Bone marrow (tissue), 2 donors: ENCODE measurements around the gene CPLX1.
"Not testable (repeated sequence)": the region's sequence is repeated elsewhere in the genome, so short reads cannot be mapped to it uniquely, and the experiment has no call there.

Experiments used
- DNase-seq, 2 donors: peaks; one replicate each; lab custom pipeline; 2025; lab: John Stamatoyannopoulos, UW

The CPLX1 gene

DNA sequence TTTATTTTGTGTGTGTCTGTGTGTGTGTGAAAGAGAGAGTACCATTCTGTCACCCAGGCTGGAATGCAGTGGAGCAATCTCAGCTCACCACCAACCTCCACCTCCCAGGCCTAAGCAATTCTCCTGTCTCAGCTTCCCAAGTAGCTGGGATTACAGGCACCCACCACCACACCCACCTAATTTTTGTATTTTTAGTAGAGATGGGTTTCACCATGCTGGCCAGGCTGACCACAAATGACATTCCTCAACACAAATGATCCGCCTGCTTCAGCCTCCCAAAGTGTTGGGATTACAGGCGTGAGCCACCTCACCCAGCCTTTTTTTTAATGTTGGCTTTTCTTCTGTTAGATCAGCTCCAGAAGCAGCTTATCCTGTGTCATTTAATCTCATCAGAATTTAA lies 50.4 kb downstream of the CPLX1 start:
- DNase-seq, result not testable (repeated sequence)

DNA sequence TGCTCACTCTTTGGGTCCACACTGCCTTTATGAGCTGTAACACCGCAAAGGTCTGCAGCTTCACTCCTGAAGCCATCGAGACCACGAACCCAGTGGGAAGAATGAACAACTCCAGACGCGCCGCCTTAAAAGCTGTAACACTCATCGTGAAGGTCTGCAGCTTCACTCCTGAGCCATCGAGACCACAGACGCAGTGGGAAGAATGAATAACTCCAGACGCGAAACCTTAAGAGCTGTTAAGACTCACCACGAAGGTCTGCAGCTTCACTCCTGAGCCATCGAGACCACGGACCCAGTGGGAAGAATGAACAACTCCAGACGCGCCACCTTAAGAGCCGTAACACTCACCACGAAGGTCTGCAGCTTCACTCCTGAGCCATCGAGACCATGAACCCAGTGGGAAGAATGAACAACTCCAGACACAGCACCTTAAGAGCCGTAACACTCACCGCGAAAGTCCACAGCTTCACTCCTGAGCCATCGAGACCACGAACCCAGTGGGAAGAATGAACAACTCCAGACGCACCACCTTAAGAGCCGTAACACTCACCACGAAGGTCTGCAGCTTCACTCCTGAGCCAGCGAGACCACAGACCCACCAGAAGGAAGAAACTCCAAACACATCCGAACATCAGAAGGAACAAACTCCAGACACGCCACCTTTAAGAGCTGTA lies 51.4 kb downstream of the CPLX1 start:
- not testable (repeated sequence) for DNase-seq

DNA sequence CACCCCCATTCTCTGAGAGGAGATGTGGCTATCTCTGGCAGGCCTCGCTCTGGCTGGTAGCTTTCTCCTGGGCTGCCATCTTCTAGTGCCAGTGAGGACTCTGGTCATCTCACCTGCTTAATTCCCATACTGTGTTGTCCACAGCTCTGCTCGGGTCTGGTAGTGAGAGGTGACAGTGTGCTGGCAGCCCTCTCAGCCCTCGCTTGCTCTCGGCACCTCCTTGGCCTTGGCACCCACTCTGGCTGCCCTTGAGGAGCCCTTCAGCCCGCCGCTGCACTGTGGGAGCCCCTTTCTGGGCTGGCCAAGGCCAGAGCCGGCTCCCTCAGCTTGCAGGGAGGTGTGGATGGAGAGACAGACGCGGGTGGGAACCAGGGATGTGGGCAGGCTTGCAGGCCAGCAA lies 52.7 kb downstream of the CPLX1 start:
- DNase-seq, result no peak

DNA sequence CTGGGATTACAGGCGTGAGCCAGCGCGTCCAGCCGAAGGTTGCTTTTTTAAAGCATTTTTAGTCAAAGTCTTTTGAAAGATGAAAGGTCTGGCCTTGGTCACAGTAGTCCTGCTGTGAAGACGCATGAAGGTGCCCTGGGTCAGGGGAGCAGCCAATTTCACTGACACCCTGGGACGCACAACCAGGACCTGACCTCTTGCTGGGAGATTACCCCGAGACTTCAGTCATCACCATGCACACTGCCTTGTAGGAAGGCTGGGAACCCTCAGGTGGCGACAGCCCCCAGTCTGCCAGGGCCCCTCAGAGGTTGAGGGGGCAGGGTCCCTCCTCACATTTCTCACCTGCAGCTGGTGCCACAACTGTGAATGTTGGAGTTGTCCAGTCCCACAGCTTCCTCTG lies 53.2 kb downstream of the CPLX1 start:
- no peak for DNase-seq

DNA sequence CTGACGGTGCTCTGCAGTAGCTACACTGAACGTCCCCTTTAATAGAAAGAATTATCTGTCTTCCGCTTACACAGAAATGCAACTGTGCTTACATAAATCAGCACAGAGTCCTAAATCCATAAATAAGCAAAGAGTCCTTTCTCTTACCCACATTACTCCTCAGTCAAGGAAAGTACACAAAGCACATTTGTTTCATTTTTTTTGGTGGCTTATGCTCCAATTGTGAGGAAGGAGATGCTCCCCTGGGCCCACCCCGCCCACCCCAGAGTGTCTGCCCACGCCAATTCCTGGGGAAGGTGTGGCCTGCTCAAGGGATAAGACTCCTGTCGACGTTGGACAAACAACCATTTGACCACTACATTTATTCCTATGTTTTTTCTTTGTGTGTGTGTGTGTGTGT lies 53.8 kb downstream of the CPLX1 start:
- DNase-seq, result no peak

DNA sequence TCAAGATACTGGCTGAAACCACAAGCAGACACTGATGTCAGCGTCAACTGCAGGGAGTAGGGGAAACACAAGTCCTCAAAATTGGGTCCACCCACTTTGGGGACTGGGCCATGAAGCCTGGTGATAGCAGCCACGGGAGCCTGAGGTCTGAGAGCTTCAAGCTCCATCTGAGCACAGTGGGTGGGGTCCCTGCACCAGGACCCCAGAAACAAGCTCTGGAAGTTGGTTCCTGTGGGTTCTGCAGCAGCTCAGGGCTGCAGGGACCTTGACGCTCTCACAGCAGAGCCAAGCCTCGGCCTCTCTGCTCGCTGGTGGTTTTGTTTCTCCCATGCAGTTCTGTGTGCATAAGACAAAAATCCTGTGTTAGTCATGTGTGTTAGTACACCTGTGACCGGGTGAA lies 54.5 kb downstream of the CPLX1 start:
- DNase-seq, result no peak

DNA sequence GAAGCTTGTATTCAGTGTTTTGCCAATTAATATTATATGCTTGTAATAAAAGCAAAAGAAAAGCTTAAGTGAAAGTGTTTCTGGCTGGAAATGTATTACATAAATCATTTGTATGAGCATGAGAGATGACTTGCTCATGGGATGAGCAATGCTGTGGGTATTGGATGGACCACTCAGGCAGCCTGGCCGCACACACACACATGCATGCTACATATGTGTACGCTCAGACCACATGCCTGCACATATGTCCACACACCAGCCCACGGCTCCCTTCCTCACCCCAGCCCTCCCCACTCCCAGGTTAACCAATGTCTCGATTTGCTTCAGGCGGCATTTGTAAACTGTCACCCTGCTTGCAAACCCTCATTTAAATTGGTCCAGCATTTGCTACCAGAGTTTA lies 55.9 kb downstream of the CPLX1 start:
- DNase-seq, result no peak

DNA sequence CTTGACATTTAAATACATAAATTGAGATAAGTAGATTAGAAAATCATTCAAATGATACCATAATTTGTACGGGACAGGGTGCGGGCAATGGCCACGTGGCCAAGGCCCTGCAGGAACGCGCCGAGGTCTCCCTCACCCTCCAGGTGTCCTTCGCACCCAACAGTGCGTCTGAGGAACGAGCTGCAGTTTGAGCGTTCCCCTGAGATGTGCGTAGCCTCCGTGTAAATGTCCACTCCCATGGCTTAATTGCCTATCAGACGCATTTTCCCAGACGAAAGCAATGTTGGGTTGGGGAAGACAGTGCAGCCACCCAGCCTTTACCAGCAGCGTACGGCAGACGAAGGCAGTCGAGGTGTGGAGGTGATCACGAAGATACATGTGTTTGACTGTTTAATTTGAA lies 56.4 kb downstream of the CPLX1 start:
- DNase-seq, result no peak

DNA sequence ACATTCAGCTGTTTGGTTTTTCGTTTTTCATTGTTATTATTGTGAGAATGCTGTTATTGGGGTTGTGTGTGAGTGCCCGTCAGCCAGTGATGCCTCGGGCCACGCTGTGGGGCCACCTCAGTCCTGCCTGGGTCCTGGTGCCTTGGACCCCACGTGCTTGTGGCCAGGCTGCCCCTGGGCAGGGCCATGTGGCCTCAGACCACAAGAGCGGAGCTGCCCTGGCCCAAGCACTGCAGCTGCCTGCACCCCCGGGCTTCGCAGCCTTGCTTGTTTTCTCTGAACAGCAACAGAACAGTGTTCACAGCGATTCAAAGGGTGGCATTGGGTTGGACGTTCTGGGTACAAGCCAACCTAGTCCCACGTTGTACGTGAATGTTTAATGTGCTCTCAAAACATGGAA lies 56.9 kb downstream of the CPLX1 start:
- DNase-seq, result no peak

DNA sequence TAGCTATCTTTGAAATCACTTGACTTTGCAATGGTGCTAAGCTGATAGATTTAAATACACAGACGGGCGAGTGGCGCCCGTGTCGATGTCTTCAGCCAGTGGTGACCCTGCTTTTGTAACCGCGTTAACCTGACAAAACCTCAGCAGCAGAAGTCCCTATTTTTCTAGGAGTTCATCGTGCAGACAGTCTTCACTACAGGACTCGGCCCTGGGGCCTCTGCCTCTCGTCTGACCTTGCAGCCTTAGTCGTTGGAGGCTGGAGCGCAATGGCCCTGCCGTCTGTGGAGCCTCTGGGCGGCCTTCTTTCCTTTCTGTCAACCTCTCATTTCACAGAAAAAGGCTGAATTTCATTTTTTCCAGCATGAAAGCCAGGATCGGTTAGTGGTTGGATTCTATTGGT lies 57.9 kb downstream of the CPLX1 start:
- no peak for DNase-seq

DNA sequence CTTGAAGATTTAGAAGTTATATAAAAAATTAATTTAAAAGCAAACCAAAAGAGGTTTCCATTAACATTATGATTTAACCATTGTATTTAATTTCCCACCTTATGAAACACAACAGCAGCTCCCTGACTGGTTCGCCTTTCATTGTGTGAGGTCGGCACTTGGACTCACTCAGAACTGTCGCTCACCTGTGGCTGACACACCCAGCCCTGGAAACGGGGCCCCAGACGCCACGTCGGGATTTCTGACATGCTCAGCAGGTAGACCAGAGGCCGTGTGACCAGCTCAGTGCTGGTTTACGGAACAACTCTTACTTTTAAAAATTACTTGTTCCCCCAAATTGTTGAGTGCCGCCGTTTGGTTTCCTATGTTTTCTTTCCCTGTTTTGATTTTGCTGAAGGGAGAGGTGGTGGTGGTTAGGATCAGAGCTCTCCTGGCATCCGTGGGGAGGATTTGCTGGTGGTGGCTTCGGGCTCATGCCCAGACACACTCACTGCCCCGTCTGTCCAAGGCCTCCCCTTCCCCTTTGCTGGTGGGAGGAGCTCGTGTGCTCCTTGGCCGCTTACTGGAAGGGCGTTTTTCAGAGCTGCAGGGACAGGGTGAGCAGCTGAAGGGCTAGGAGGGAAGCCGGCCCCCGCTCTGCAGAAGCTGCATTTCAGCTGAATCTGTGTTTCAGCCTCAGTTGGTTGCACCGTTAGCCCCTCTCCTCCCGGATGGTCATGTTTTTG lies 59.2 kb downstream of the CPLX1 start:
- DNase-seq, result no peak

DNA sequence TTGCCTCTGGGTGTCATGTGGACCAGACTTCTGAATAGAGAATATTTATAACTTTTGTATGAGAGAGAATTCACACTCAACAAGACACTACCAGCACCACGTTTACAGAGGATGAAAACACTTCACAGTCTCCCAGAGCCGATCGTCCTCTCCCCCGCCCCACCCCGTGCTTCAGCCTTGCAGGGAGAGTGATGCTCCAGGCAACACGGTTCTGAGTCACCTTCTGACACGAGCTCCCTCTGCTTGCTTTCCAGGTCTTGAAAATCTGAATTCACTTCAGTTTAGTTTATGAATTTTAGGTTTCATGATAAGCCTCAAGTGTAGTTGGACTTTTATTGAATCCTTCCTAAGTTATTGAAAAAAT lies 59.8 kb downstream of the CPLX1 start:
- no peak for DNase-seq

DNA sequence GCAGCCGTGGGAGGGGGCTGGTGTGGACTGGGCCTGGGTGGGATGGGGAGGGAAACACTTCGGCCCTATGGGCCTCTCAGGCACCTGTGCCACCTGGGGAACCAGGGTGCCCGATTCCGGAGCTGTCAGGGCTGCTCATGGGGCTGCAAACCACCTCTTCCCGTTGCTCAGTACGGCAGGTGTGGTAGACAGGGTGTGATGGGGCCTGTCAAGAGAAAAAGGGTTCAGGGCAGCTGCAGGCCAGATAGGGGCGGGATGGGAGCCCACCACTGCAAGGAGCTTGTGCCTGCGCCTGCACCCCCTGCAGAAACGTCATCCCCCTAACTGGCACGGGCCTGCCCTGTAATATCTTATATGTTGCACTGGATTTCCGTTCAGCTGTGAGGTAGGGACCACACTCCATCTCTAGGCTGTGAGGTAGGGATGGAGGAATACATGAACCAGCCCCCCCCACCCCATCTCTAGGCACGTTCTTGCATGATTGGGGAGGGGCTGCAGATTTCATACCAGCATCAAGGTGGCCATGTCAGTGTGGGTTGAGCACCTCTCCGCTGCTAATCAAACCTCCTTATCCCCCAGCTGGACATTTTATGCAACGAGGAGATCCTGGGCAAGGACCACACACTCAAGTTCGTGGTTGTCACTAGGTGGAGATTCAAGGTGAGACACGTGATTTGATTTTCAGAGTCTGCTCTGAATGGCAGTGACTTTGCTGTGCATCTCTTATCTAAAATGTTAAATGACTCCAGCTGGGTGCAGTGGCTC lies 61.3 kb downstream of the CPLX1 start:
- no peak for DNase-seq

DNA sequence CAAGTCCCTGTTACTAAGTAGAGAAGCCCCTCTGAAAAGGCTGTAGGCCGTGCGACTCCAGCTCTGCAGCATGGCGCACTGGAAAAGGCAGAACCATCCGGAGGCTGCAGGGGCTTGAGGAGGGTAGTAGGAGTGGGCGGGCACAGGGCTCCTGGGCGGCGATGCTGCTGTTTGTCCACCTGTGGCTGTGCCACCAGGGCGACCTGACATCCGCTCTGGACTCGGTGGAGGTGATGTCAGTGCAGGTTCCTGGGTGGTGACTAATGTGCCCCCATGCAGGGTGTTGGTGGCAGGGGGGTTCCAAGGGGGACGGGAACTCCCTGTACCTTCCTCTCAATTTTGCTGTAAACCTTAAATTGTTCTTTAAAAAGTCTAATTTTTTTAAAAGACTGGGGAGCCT lies 62.0 kb downstream of the CPLX1 start:
- no peak for DNase-seq

DNA sequence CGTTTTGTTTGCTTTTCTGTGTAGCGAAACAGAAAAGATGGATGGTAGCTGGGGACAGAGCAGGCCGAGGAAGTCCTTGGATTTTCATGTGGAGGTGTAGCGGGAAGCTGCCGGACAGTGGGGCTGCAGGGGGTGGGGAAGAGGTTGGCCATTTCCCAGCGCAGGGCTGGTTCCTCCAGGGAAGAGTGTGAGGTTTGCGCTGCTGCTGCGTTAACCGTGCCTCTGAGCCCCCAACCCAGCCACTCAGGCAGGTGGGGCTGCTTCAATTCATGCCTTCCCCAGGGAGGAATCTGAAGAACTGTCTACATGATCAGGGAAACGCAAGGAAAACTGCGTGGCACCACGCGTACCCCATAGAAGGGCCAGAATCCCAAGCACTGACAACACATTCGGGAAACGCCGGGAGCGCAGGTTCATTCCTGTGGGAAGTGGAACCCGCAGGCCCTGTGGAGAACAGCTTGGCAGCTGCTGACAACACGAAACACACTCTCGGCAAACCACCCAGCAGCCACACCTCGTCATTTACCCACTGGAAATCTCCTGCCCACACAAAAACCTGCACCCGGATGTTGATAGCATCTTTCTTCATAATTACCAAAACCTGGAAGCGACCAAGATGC lies 62.6 kb downstream of the CPLX1 start:
- DNase-seq, result no peak

DNA sequence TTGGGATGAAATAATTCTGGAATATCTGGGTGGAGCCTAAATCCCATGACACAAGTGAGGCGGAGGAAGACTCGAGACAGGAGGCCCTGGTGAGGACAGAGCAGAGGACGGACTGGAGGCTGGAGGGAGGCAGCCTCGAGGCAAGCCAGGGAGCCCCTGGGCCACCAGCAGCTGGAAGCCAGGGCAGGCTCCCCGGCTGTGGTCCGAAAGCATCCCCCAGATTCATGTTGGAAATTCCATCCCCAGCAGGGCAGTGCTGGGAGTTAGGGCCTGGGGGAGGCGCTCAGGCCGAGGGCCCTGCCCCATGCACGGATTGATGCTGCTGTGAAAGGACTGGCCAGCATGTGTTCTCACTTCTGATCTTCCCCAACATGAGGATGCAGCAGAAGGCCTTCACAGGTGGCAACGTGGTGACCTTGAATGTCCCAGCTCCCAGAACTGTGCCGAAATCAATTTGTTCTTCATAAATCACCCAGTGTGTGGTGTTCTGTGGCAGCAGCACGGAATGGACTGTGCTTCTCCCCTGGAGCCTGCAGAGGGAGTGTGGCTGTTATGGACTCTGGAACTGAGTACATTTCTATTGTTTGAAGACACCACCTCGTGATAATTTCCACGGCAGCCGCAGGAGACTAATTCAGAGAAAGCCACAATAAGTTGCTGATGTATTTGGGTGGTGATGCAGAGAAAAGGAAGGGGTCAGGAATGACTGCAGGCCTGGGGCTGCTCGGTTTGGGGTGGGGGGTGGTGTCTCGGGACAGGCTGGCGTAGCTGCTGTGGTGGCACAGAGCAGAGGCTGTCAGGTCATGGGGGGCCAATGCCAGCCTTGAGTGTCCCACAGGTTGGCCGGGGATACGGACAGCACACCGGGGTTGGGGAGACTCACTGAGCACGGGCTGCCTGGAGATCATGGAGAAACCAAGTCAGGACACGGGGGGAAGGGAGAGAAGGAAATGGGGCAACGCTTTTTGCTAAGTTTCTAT lies 63.4 kb downstream of the CPLX1 start:
- no peak for DNase-seq

DNA sequence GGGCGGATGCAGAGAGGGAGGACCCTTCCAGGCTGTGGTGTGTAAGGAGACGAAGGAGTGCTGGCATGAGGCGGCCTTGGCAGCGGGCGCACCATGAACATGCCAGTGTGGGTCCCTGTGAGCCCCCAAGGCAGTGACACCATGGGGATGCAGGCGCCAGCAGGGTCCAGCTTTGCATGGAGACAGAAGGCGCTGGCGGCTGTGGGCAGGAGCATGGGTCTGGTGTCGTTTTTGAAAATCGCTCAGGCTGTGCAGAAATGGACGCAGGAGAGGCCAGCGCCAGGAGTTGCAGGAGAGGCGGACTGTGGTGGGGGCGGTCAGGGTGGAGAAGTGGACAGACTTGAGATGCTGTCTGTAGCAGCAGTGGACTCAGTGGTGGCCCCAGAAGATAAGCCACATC lies 64.2 kb downstream of the CPLX1 start:
- DNase-seq, result no peak

DNA sequence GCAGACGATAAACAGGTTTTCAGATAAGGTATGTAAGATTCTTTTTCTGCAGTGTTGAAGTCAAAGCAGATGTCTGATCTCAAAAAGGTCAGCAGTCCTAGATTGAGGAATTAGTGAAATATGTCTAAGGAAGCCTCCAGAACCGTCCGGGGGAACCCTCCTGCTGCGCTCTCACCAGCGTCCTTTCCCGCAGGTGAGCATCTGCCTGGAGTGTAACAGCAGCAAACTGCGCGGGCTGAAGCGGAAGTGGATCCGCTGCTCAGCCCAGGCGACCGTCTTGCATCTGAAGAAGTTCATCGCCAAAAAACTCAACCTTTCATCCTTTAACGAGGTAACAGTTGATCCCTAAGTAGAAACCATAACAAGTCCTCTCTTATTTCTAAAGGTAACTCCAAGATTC lies 64.8 kb downstream of the CPLX1 start:
- DNase-seq, result no peak

DNA sequence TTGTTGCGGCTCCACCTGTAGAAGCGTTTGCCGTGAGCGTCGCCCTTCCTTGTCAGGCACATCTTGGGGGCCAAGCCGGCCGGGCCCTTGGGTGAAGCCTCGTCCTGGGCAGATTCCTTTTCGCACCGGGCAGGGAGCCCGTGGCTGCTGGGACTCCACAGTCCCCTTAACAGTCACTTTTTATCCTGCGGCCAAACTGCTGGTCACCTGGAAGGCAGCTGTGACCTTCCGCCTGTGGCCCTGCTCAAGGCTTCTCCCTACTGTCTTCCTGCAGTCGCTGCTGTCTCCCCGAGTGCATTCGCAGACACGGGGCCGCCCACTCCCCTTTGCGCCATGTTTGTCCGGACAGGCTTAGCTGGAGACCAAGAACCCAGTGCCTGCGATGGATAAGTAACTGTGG lies 65.3 kb downstream of the CPLX1 start:
- no peak for DNase-seq

DNA sequence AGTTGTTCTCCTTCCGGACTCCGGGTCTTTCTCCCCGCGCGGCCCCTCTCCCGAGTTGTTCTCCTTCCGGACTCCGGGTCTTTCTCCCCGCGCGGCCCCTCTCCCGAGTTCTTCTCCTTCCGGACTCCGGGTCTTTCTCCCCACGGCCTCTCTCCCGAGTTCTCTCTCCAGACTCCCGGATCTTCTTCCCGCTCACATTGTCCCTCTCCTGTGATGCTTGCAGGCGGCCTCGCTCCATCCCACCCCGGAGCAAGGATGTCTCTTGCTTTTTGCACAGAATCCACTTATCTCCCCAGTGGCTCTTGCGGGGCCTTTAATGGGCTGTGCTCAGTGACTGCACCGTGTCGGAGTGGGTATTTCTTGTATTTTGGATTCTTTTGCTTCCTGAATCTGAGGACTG lies 66.1 kb downstream of the CPLX1 start:
- not testable (repeated sequence) for DNase-seq

DNA sequence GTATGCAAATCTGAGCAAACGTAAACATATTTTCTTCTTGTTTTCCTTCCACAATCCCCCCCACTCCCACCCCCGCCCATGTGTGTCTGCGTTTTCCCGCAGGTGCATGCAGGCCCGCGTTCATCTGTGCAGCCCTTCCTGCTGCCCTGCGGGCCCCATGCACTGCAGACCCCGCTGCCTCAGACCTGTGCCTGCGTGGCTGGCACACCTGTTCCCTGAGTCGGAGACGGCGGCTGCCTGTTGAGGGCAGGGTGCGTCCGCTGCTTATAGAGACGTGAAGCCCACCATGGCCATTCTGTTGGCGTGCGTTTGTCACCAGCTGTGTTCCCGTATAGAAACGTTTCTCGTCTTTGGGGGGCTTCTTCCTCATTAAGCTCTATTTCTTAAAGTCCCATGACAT lies 68.8 kb downstream of the CPLX1 start:
- no peak for DNase-seq
